Measurements from ENCODE around the gene PSMD4.
"Not testable (repeated sequence)": the region's sequence is repeated elsewhere in the genome, so short reads cannot be mapped to it uniquely, and the experiment has no call there.

The PSMD4 gene

DNA sequence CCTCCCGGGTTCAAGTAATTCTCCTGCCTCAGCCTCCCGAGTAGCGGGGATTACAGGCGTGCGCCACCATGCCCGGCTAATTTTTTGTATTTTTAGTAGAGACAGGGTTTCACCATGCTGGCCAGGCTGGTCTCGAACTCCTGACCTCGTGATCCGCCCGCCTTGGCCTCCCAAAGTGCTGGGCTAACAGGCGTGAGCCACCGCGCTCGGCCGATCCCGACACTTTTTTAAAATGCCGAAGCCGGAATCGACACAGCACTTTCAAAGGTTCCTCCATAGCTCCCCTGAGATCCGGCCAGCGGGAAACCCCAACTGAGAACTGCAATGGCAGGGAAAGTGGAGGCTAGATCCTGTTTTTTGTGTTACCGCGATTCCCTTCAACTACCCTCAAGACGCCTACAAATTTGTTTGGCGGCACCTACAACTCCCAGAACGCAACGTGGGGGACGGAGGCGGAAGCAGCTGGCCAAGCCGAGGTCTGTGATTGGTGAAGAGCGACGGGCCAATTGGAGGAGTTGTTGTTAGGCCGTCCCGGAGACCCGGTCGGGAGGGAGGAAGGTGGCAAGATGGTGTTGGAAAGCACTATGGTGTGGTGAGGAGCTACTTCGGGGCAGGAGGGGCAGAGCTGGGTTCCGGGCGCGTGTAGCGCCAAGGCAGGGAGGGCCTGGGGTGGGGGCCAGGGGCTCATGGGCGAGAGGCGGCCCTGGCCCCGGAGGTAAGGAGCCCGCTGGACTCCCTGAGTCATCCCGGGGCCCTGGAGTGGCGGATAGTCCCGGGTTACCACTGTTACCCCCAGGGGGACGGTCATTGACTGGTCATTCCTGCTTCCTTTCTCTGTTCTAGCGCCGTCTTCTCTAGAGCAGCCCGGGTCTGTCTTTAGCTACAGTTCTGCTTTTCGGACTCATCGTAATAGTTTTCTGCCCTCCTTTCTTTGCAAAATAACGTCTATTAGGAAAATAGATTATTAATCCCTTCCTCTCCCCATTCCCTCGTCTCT, at the start of gene PSMD4:
Gene PSMD4, plus strand, starts transcription at position 518 of the 997 bp plus-strand sequence. Its CDS starts 49 bp downstream, at position 567.
- DNase-seq (ENCODE audit: low spot score), result peak; percentile 98

DNA sequence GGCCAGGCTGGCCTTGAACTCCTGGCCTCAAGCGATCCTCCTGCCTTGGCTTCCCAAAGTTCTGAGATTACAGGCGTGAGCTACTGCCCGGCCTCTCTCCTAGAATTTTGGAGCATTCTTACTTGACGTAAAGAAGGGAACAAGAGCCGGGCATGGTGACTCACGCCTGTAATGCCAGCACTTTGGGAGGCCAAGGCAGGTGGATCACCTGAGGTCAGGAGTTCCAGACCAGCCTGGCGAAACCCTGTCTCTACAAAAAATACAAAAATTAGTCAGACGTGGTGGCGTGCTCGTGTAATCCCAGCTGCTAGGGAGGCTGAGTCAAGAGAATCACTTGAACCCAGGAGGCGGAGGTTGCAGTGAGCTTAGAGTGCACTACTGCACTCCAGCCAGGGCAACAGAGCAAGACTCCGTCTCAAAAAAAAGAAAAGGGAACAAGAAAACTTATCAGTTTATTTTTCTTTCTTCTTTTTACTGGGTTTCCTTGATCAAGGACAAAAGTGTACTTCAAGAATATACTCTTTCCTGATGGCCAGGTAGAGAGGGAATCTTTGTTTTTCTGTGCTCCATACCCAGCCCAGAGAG, 49.1 kb upstream of the PSMD4 start:
- not testable (repeated sequence) for DNase-seq (ENCODE audit: low spot score)

DNA sequence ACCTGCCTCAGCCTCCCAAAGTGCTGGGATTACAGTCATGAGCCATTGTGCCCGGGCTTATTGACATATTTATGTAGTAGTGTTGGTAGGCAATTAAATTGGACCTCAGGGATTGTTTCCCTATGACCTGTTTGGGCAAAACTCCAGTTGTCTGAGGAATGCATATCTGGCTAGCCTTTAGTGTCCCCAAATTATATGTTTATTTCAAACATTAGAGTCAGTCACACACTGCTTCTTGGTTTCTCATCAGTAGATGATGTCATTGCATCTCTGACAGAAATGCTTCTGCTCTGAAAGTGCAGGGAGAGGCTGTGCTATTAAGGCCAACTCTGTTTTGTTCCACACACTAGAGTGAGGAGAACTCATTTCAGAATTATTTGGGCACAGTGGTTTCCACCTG, 43.7 kb upstream of the PSMD4 start:
- no peak for DNase-seq (ENCODE audit: low spot score)

DNA sequence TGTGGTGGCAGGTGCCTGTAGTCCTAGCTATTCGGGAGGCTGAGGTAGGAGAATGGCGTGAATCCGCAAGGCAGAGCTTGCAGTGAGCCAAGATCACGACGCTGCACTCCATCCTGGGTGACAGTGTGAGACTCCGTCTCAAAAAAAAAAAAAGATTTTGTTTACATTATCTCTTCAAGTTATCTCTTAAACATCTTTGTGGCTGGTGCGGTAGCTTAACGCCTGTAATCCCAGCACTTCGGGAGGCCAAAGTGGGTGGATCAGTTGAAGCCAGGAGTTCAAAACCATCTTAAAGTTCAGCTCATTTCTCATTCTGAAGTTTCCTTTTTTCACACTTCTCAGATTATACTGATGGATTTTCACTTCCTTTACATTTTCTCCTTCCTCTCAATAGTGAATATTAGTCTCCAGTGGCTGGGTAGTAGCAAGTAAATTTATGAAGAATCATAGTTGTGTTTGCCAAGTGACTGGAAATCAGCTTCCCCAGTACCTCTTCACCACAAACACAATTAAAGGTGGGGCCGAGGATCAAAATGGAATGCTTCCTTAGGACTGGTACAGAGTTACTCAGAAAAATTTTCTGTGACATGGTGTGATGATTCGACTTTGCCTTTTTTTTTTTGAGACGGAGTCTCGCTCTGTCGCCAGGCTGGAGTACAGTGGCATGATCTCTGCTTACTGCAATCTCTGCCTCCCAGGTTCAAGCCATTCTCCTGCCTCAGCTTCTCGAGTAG, 42.4 kb upstream of the PSMD4 start:
- DNase-seq (ENCODE audit: low spot score), result no peak

DNA sequence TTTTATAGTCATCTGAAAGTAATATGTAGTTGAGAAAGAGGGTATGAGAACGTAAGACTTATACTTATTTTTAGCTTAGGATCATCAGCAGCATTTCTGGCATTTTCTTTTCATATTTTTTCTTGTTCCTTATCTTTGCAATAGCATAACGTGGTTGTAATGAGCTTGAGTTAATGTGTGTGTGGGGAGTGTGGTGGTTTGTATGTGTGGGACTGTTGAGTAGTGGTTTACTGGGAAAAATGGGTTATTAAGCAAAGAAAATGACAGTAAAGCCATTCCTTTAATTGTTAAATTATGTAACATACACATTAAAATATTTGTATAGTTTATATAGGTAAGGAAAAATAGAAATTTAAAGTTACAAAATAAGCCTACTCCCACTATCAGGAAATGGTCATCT, 41.0 kb upstream of the PSMD4 start:
- DNase-seq (ENCODE audit: low spot score), result no peak

DNA sequence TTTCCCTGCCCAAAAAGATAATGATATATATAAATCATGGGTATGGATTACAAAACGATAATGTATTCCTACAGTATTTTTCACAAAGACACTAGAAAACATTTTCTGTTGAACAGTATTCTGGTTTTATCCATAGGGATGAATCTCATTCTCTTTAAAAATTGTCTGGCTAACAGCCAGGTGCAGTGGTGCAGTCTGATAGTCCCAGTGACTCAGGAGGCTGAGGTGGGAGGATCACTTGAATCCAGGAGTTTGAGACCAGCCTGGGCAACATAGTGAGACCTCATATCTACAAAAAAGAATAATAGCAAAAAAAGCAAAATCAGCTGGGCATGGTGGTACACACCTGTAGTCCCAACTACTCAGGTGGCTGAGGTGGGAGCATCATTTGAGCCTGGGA, 32.9 kb upstream of the PSMD4 start:
- no peak for DNase-seq (ENCODE audit: low spot score)

DNA sequence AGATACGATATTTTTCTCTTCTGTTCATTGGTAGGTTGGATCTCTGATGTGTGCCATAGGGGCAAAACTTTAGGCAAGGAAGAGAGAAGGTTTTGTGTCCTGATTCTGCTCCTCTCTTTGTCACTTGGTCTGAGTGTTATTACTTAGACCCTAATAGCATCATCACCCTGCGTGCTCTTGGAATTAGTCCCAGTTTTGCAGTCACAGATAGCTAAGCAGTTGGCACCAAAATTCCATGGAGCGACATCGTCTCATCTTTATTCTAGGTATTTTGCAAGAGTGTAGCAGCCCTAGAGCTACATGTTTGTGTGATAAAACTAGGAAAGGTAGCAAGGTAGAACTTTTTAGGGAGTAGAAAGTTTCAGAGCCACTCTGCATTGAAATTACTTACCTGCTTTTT, 32.4 kb upstream of the PSMD4 start:
- peak; percentile 60 for DNase-seq (ENCODE audit: low spot score)

DNA sequence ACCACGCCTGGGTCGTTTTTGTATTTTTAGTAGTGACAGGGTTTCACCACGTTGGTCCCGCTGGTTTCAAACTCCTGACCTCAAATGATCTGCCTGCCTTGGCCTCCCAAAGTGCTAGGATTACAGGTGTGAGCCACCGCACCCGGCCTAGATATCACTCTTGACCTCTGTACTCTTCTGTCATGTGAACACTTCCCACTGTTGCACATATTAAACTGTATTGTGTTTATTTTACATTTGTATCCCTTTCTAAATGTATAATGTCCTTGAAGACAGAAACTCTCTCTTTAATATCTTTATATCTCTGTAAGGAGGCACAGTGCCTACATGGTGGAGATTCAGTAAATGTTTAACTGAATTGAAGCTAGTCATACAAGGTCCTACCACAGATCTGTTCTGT, 19.3 kb upstream of the PSMD4 start:
- no peak for DNase-seq (ENCODE audit: low spot score)

DNA sequence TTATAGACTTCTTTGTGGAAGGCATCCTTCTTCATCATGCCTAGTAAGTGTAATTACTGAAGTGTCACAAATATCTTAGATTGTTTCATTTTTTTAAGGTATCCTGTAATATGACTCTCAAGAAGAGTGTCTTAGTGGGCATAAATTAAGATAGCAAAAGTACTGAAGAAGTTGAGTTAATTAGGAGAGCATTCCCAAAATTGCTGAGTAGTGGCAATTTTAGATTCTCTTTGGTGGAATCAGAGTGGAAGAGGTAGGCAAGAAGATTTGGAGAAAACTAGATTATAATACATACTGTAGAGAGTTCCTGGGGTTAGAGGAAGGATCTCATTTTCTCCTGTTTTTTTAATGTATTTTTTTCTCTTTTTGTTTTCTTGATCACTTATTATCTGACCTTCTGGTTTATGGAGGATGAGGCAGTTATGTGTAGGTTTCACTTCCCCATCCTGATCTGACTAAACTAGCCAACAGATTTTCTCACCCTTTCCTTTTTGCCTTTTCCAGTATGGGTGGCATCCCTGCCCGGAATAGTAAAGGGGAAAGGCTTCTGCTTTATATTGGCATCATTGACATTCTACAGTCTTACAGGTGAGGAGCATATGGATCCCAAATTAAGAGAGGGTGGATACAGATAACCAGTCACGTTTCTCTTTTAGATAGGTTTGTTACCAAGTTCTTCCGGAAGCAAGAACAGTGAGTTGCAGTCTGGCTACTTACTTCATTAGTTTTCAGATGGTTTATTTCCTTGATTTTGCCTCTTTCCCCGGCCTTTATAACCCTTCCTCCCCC, 16.7 kb upstream of the PSMD4 start:
- DNase-seq (ENCODE audit: low spot score), result no peak

DNA sequence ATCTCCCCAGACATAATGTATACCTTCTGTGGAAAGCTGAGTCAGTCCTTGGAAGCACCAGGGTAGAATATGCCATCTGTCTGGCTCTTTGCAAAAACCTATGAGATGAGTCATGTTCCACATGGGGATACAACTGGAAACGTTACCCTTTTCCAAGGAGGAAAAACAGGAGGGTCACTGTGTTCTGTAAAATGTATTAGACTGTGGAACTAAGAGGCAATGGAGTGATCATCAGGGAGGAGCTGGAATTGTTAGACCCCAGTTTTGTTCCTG, 16.1 kb upstream of the PSMD4 start:
- DNase-seq (ENCODE audit: low spot score), result no peak

DNA sequence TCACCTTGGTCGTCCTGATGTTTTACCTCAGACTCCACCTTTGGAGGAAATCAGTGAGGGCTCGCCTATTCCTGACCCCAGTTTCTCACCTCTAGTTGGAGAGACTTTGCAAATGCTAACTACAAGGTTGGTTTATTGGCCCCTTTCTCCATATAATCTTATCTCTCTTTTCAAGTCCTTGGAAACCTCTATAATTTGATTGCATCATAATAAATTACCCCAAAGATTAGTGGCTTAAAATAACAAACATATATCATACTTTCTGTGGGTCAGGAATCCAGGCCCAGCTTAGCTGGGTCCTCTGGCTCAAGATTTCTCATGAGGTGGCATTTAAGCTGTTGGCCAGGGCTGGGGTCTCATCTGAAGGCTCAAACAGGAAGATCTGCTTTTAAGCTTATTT, 12.1 kb upstream of the PSMD4 start:
- no peak for DNase-seq (ENCODE audit: low spot score)

DNA sequence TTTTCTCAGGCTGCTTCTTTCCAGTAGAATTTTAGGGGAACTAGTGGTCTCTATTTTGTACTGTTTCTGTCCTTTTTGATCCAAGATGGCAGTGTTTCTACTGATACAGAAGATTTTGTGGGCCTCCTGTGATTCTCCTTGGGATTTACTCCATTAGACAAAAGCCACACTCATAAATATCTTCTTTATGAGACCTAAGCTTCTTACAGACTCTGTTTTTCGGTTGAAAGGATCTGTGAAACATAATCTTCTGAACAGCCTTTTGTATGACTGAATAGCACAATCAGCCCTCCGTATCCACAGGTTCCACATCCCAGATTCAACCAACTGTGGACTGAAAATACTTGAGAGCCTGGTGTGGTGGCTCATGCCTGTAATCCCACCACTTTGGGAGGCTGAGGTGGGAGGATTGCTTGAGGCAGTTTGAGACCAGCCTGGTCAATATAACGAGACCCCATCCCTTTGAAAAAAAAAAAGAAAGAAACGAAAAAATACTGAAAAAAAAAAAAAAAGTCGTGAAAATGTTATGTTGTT, 10.8 kb upstream of the PSMD4 start:
- DNase-seq (ENCODE audit: low spot score), result no peak

DNA sequence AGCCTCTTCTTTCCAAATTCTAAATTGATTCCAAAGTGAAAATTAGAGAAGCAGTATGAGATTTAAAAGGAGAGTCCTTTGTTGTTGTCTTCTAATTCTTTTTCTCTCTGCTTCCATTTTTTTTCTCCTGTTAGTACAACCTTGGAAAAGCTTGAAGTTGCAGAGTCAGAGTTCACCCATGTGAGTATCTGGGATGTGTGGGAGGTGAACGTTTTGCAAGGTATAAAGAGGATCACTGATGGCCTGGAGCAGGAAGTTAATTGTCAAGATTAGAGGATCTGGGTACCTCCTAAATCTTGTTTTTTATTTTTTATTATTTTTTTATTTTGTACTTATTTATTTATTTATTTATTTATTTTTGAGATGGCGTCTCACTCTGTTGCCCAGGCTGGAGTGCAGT, 7.7 kb upstream of the PSMD4 start:
- DNase-seq (ENCODE audit: low spot score), result no peak

DNA sequence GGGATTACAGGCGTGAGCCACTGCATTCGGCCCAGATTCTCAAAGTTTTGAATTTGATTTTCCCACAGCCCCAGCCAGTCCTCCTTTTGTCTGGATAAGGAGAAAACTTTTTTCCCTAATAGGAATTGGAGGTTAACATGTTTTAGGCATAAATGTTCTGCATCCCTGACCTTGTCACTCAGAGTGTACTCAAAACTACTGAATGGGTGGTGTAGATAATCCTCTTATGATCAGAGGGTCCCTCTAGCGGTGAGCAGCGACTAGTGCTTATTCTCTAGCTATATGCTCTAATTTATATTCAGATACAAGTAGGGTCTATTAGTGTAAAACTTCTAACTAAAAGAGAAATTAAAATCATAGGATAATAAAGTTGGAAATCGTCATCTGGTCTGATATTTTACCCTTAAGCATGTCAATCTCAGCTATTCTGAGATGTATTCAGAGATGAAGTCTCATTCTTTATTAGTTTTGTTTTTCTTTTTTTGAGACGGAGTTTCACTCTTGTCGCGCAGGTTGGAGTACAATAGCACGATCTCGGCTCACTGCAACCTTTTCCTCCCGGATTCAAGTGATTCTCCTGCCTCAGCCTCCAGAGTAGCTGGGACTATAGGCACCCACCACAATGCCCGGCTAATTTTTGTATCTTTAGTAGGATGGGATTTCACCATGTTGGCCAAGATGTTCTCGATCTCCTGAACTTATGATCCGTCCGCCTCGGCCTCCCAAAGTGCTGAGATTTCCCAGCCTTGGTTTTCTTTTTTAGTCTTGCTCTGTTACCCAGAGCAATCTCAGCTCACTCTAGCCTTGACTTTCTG, 2.7 kb upstream of the PSMD4 start:
- peak; percentile 85 for DNase-seq (ENCODE audit: low spot score)

DNA sequence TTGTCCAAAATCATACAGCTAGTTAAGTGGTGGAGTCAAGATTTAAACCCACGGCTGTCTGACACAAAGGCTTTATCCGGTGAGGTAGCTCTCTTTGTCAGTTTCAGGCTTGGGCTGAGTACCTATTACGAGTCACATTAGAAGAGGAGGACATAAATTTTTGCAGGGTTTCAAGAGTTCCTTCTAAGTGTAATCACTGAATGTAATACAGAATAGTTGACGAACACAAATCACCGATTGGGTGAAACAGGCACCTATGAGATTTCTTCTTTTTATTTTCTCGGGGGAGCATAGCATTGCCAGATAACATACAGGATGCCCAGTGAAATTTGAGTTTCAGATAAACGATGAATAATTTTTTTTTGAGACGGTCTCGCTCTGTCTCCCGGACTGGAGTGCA, 847 bp downstream of the PSMD4 start:
- DNase-seq (ENCODE audit: low spot score), result no peak

DNA sequence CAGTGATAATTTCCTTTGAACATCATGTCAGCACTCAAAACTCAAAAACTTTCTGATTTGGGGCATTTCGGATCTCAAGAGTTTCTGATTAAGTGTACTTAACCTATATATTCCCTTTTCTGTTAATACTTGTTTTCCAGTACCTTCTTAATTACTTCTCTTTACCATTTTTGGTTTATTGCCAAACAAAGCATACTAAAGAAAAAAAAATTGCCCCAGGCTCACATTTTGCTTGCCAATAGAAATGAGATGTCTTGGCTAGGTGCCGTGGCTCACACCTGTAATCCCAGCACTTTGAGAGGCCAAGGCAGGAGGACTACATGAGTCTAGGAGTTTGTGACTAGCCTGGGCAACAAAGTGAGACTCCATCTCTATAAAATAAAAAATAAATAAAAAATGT, 4.8 kb downstream of the PSMD4 start:
- no peak for DNase-seq (ENCODE audit: low spot score)

DNA sequence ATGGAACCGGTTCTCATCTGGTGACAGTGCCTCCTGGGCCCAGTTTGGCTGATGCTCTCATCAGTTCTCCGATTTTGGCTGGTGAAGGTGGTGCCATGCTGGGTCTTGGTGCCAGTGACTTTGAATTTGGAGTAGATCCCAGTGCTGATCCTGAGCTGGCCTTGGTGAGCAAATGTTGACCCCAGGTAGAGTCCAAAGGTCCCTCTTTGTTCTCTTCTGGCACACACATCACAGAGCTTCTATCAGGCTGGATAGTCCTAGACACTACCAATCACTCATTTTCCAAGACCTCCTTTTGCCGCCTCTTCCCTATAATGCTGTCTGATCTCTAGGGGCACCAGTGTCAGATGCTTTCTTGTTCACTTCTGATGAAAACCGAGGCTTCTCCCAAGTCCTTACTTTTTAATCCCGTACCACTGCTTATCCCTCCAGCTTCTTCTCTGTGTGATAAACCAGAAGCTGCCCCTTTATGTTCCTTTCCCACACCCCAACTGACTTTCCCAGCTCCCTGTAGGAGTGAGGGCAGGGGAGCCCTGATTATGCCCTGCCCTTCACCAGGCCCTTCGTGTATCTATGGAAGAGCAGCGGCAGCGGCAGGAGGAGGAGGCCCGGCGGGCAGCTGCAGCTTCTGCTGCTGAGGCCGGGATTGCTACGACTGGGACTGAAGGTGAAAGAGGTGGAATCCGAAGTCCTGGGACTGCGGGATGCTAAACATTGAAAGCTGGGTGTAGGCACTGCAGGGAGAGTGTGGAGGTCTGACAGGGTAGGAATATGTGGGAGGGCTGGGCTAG, 11.1 kb downstream of the PSMD4 start:
- no peak for DNase-seq (ENCODE audit: low spot score)

DNA sequence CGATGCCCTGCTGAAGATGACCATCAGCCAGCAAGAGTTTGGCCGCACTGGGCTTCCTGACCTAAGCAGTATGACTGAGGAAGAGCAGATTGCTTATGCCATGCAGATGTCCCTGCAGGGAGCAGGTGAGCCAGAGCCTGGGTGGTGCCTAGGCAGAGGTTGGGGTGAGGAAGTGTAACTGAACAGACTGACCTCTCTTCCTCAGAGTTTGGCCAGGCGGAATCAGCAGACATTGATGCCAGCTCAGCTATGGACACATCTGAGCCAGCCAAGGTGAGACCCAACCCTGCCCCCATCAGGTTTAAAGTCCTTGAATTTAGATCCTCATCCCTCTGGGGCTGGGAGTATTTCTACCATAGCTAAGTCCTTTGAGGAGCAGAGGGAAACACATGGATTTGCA, 11.8 kb downstream of the PSMD4 start:
- no peak for DNase-seq (ENCODE audit: low spot score)

DNA sequence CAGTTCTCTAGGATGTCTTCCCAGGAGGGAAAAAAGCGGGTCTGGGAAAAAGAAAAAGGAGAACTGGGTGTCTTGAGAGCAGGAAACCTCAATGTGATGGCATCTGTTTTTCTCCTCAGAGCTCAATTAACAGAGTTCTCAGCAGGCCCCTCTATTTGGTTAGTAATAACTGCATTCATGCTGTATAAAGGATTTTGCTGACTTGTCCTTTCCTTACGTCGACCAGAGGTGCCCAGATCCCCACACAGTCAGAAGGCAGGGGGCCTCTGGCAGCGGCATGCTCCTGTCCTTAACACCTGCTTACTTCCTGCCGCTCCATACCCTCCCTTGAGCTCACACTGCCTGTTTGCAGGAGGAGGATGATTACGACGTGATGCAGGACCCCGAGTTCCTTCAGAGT, 12.3 kb downstream of the PSMD4 start:
- no peak for DNase-seq (ENCODE audit: low spot score)

DNA sequence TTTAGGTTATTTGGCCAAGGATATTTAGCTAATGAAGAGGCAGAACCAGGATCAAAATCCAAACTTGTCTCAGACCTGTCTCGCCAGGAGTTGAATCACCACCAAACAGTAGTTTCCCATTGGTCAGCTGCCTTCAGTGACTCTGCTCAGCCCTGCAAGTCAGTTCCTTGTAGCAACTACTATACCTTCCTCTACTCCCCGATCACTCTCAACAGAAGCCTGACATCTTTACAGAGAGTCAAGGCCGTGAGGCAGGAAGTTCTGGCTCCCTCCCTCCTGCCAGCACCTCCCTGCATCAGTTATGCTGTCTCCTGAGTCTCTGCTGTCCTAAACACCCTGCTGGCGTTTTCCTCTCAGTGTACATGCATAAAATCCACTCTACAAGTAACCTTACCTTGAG, 13.2 kb downstream of the PSMD4 start:
- DNase-seq (ENCODE audit: low spot score), result no peak

Data from cerebellar cortex (tissue), 1 donor.